GM15510 (cell line): ENCODE results near the gene SYCE1L.
A peak's percentile ranks its signal among the peaks of the same experiment; 100 is the strongest.

ENCODE experiments used
- POLR2A ChIP-seq: IDR thresholded peaks from 3 replicates; pipeline ENCODE4 v1.6.1; 2011; ENCODE audit warnings: borderline replicate concordance; ENCODE audit not compliant: insufficient read length; ENCODE audit errors: extremely low read depth

Gene SYCE1L

GRCh38 chr16:77199211-77199610 lies at the start of gene SYCE1L:
SYCE1L (plus strand) TSS chr16:77199408; CDS start chr16:77199452, 44 bp downstream.
- TF ChIP-seq POLR2A = no peak

- TF ChIP-seq POLR2A = no peak
Measured at GRCh38 chr16:77157346-77158058, 41.7 kb upstream of the SYCE1L start.

GRCh38 chr16:77158293-77158692 lies 40.9 kb upstream of the SYCE1L start:
- TF ChIP-seq POLR2A = no peak

- no peak for TF ChIP-seq POLR2A
Measured at GRCh38 chr16:77165006-77165405, 34.2 kb upstream of the SYCE1L start.

GRCh38 chr16:77166726-77167125 lies 32.5 kb upstream of the SYCE1L start:
- no peak for TF ChIP-seq POLR2A

- no peak for TF ChIP-seq POLR2A
Measured at GRCh38 chr16:77168901-77169300, 30.3 kb upstream of the SYCE1L start.

- TF ChIP-seq POLR2A = no peak
Measured at GRCh38 chr16:77169650-77170236, 29.5 kb upstream of the SYCE1L start.

- TF ChIP-seq POLR2A = no peak
Measured at GRCh38 chr16:77170805-77171204, 28.4 kb upstream of the SYCE1L start.

- TF ChIP-seq POLR2A = no peak
Measured at GRCh38 chr16:77171745-77172635, 27.2 kb upstream of the SYCE1L start.

GRCh38 chr16:77172951-77173350 lies 26.3 kb upstream of the SYCE1L start:
- TF ChIP-seq POLR2A = no peak

- no peak for TF ChIP-seq POLR2A
Measured at GRCh38 chr16:77183137-77183536, 16.1 kb upstream of the SYCE1L start.

- TF ChIP-seq POLR2A = no peak
Measured at GRCh38 chr16:77190190-77190477, 9.1 kb upstream of the SYCE1L start.

- TF ChIP-seq POLR2A = peak; percentile 67
Measured at GRCh38 chr16:77190478-77191258, 8.5 kb upstream of the SYCE1L start, which contains the start of gene MON1B. MON1B (plus strand) TSS chr16:77191190; CDS start chr16:77191486, 296 bp downstream.

- no peak for TF ChIP-seq POLR2A
Measured at GRCh38 chr16:77191259-77191969, 7.8 kb upstream of the SYCE1L start.
